OCI-LY1 (cell line): ENCODE measurements around the gene DRC3.

ENCODE experiments used
- H2AFZ ChIP-seq: fragments of 200-600 bp; sonication (generic), shearing (Covaris generic); 2 replicates; pipeline ENCODE4 v1.6.0; 2014; ENCODE audit warnings: antibody characterized with exemption, mild to moderate bottlenecking, low read length
- H3F3A ChIP-seq: fragments of 200-600 bp; sonication (generic), shearing (Covaris generic); 2 replicates; pipeline ENCODE4 v1.6.0; 2014; ENCODE audit warnings: mild to moderate bottlenecking, antibody characterized with exemption, low read length, moderate library complexity; ENCODE audit not compliant: insufficient read depth
- H3K27ac ChIP-seq: fragments of 200-600 bp; sonication (generic); 2 replicates; pipeline ENCODE4 v1.5.1; 2014; ENCODE audit warnings: low read length, mixed run types, mild to moderate bottlenecking, low read depth; ENCODE audit not compliant: poor library complexity, severe bottlenecking
- H3K27me3 ChIP-seq: fragments of 200-600 bp; sonication (generic); 2 replicates; pipeline ENCODE4 v1.6.0; 2014; ENCODE audit warnings: antibody characterized with exemption, mild to moderate bottlenecking, low read length, moderate library complexity; ENCODE audit not compliant: insufficient read depth
- H3K36me3 ChIP-seq: fragments of 200-600 bp; sonication (generic); 2 replicates; pipeline ENCODE4 v1.6.1; 2014; ENCODE audit warnings: mild to moderate bottlenecking, antibody characterized with exemption, low read length, moderate library complexity, mixed read lengths; ENCODE audit not compliant: insufficient read depth
- H3K4me1 ChIP-seq: fragments of 200-600 bp; sonication (generic); 2 replicates; pipeline ENCODE4 v1.5.1; 2014; ENCODE audit warnings: mild to moderate bottlenecking, low read length, moderate library complexity; ENCODE audit not compliant: insufficient read depth, severe bottlenecking
- H3K4me2 ChIP-seq: fragments of 200-600 bp; sonication (generic), shearing (Covaris generic); 2 replicates; pipeline ENCODE4 v1.6.1; 2014; ENCODE audit warnings: low read length
- H3K4me3 ChIP-seq: fragments of 200-600 bp; sonication (generic); 2 replicates; pipeline ENCODE4 v1.5.1; 2014; ENCODE audit warnings: low read length, low read depth, mild to moderate bottlenecking, mixed read lengths; ENCODE audit not compliant: poor library complexity, severe bottlenecking
- H3K79me2 ChIP-seq: fragments of 200-600 bp; shearing (Covaris generic); 2 replicates; pipeline ENCODE4 v1.6.1; 2016; ENCODE audit warnings: mixed run types, low read length, mixed read lengths; ENCODE audit not compliant: insufficient read depth
- H3K9ac ChIP-seq: fragments of 200-600 bp; sonication (generic), shearing (Covaris generic); 2 replicates; pipeline ENCODE4 v1.6.1; 2014; ENCODE audit warnings: mild to moderate bottlenecking, low read length, mixed read lengths
- H3K9me2 ChIP-seq: fragments of 200-600 bp; sonication (generic), shearing (Covaris generic); 2 replicates; pipeline ENCODE4 v1.6.1; 2014; ENCODE audit warnings: low read depth, mild to moderate bottlenecking, low read length, mixed read lengths
- H3K9me3 ChIP-seq: fragments of 200-600 bp; shearing (Covaris generic); 2 replicates; pipeline ENCODE4 v1.6.1; 2014; ENCODE audit warnings: low read length, mixed read lengths
- H4K20me1 ChIP-seq: fragments of 200-600 bp; sonication (generic), shearing (Covaris generic); 2 replicates; pipeline ENCODE4 v1.6.0; 2016; ENCODE audit warnings: mild to moderate bottlenecking, low read length; ENCODE audit not compliant: insufficient read depth
- EZH2 ChIP-seq: fragments of 200-600 bp; sonication (generic), shearing (Covaris generic); IDR thresholded peaks from 2 replicates; pipeline ENCODE4 v1.8.0; 2017; ENCODE audit warnings: borderline replicate concordance, mixed run types, mild to moderate bottlenecking, antibody characterized with exemption, low read length, moderate library complexity, mixed read lengths
- TF ChIP-seq, protein P1 (sequence below): fragments of 200-600 bp; sonication (generic), shearing (Covaris generic); IDR thresholded peaks from 2 replicates; pipeline ENCODE4 v1.5.1; 2017; ENCODE audit warnings: mild to moderate bottlenecking, antibody characterized with exemption, low read length, moderate library complexity, mixed read lengths

Gene DRC3

DNA sequence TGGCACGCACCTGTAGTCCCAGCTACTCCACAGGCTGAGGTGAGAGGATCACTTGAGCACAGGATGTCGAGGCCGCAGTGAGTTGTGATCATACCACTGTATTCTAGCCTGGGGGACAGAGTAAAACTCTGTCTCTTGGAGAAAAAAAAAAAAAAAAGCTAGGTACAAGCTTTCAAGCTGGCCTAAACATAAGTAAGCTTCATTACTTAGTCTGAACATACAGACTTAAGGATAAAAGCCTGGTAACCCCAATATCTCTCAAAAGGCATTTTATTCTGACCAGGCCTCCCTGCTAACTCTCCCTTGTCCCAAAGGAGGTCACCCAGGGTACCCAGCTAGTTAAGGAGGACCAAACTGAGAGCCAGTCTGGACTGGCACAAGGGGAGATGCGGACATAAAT, 46.6 kb upstream of the DRC3 start:
- H3K9me3 ChIP-seq: no peaks in the 10 kb centered on the region
- H3K27me3 ChIP-seq: peaks cover 4% of the 10 kb centered on the region; the same call in 1 of the 2 replicates
- H3F3A ChIP-seq: no peaks in the 10 kb centered on the region
- H3K4me1 ChIP-seq: no peaks in the 10 kb centered on the region
- H3K79me2 ChIP-seq: no peaks in the 10 kb centered on the region
- H3K4me2 ChIP-seq: no peak overlapping the region
- no peaks in the 10 kb centered on the region for H3K36me3 ChIP-seq
- no peak overlapping the region for H2AFZ ChIP-seq
- no peak overlapping the region for H3K27ac ChIP-seq
- no peak overlapping the region for H3K4me3 ChIP-seq
- no peaks in the 10 kb centered on the region for H4K20me1 ChIP-seq
- H3K9me2 ChIP-seq: no peaks in the 10 kb centered on the region
- TF ChIP-seq, protein P1, sequence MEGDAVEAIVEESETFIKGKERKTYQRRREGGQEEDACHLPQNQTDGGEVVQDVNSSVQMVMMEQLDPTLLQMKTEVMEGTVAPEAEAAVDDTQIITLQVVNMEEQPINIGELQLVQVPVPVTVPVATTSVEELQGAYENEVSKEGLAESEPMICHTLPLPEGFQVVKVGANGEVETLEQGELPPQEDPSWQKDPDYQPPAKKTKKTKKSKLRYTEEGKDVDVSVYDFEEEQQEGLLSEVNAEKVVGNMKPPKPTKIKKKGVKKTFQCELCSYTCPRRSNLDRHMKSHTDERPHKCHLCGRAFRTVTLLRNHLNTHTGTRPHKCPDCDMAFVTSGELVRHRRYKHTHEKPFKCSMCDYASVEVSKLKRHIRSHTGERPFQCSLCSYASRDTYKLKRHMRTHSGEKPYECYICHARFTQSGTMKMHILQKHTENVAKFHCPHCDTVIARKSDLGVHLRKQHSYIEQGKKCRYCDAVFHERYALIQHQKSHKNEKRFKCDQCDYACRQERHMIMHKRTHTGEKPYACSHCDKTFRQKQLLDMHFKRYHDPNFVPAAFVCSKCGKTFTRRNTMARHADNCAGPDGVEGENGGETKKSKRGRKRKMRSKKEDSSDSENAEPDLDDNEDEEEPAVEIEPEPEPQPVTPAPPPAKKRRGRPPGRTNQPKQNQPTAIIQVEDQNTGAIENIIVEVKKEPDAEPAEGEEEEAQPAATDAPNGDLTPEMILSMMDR: no peak
- TF ChIP-seq EZH2: no peak
- no peak overlapping the region for H3K9ac ChIP-seq

DNA sequence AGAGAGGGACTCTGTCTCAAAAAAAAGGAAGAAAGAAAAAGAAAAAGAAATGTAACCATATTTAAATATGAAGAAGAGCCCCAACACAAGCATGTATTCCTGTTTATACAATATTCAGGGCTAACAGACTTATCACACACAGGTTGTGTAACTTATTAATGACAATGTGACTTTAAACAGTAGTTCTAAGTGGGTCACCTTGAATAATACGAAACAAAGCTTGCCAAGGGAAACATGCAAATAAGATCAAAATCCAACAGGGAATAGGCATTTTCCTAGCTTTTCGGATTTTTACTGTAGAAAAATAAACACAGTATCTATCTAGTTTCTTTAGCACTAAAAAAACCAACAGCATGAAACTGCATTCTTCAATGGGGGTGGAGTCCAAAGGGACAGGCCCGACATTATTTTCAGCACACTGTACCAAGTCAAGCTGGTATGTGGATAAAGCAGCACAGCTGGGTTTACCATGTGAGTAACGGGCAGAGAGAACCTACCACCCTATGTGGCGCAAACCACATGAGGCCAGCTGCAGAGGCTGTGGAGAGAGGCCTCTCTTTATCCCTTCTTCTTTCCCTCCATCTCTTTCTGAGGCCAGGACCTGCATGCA, 45.7 kb upstream of the DRC3 start:
- Histone ChIP-seq H3K9ac (no peak overlapping the region), H3K4me2 (no peak overlapping the region), H4K20me1 (no peaks in the 10 kb centered on the region), H3K79me2 (no peaks in the 10 kb centered on the region), H3K27me3 (0 out of 2 replicates have a peak, but pooled peaks cover 4% of the 10 kb centered on the region), H3K4me1 (no peaks in the 10 kb centered on the region), H2AFZ (no peak overlapping the region), H3F3A (no peaks in the 10 kb centered on the region), H3K9me3 (no peaks in the 10 kb centered on the region), H3K36me3 (no peaks in the 10 kb centered on the region), H3K4me3 (no peak overlapping the region), H3K9me2 (no peaks in the 10 kb centered on the region), H3K27ac (no peak overlapping the region)
- TF ChIP-seq, protein P1: no peak
- no peak for TF ChIP-seq EZH2

DNA sequence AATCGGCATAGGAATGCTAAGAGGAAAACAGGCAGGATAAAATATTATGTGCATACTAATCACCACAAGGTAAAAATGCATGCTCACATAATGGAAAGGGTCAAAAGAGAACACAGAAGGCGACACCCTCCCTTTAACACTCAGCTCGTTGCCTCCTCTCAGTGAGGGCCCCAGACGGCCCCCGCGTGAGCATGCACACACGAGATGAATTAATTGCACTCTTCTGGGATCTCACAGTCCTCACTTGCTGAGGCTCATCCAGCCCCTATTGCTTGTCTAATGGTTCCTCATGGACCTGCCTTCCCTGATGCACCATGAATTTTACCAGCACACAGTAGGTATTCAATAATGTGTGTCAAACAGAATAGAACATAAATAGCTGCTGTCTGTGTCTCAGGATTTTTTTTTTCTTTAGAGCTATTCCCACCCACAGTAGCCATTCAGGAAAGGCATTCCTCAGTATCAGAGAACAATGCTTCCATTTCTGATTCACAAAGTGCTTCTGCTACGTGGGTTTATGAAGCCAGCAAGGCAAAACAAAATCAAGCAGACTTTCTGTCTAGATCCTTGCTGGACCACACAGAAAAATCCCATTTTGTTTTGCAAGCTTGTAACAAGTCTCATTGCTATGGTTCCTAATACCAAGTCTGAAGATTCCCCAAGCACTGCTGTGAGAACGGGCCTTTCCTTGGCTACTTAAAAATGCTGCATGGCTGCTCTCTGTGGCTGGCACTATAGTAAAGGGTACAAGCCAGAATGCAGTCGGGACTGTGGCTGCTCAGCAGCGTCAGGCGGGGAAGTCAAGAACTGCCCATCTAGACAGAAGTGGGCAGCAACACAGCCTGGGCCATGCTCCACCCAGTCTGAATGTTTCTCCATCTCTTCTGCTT, 44.0 kb upstream of the DRC3 start:
- Histone ChIP-seq H3K36me3 (no peaks in the 10 kb centered on the region), H3K27me3 (0 out of 2 replicates have a peak, but pooled peaks cover 4% of the 10 kb centered on the region), H3K4me3 (no peak overlapping the region), H3K9me2 (no peaks in the 10 kb centered on the region), H3F3A (no peaks in the 10 kb centered on the region), H4K20me1 (no peaks in the 10 kb centered on the region), H3K4me1 (no peaks in the 10 kb centered on the region), H3K9ac (no peak overlapping the region), H2AFZ (no peak overlapping the region), H3K27ac (no peak overlapping the region), H3K79me2 (no peaks in the 10 kb centered on the region), H3K4me2 (no peak overlapping the region), H3K9me3 (no peaks in the 10 kb centered on the region)
- TF ChIP-seq, protein P1: no peak
- TF ChIP-seq EZH2: no peak
